HG03139 (cell line): ENCODE measurements around the gene CFAP65.

ENCODE experiments used
- ATAC-seq: cut with Tn5 transposase; IDR thresholded peaks from one replicate; pipeline ENCODE4 v1.9.1; 2021; ENCODE audit not compliant: unreplicated experiment

Gene CFAP65

DNA sequence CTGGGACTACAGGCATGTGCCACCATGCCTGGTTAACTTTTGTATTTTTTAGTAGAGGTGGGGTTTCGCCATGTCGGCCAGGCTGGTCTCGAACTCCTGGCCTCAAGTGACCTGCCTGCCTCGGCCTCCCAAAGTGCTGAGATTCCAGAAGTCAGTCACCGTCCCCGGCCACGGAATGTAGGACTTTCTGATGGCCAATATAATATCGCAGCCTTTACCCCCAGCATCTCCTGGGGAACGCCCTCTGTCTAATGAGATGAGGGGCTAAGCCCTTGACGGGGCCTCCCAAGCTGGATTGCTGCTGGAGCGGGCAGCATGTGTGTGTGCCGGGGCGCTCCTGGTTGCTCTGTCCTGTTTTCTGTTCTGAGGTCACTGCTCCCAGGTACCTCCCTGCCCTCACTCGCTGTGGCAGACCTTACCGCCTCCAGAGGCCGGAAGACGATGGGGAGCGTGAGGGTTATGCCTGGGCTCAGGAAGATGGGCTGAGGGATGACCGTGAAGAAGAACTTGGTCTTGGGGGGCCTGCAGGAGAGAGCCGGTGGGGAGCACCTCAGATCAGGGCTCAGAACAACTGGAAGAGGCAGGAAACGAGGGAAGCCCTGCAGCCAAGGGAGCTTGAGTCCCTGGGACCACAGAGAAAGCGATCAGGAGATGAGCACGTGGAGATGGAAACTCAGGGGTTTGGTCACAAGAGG is 9.1 kb downstream of the CFAP65 start:
- no peak for ATAC-seq

DNA sequence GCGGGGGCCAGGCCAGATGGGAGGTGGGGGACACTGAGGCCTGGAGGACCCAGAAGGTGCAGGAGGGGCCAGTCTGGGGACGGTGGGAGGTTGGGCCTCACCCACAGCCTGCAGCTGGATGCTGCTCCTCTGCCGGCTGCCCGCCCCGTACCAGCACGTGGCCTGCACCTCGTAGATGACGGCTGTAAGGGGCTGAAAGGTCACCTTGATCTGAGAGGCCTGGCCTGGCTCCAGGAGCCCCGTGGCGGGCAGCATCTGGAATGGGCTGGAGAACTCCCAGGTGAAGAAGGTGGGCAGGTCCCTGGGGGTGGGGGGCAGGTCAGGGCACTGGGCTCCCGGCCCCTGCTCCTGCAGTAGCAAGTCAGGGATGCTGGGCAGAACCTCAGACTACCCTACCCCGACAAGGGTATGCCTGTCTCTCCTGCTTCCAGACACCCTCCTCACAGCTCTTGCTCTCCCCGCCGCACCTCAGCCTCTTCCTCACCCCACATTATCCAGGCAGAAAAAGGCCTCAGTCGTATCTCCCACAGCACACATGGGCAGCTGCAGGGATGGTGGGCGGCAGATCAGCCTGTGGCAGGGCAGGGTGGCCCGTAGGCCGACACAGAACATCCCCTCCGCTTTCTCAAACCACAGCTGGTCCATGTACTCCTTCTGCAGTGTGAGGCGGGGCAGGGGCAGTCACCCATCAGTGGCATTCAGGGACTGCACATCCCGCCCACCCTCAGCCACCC is 10.1 kb downstream of the CFAP65 start:
- no peak for ATAC-seq

GRCh38 chr2:219030177-219030940 is 11.0 kb downstream of the CFAP65 start:
- no peak for ATAC-seq

DNA sequence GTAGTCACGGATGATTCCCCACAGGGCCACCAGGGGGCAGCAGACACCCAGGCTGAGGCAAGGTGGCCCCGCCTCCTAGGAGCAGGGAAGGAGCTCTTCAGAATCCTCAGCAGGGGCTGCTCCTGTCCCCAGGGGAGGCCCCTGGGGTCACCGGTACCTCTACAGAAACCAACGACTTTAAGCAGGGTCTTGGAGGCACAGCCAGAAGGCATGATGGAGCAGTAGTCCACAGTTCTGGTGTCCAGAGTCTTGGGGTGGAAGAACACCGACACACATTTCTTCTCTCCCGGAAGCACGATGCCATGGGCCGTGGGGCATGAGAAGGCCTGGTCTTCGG is 11.5 kb downstream of the CFAP65 start:
- ATAC-seq: no peak

DNA sequence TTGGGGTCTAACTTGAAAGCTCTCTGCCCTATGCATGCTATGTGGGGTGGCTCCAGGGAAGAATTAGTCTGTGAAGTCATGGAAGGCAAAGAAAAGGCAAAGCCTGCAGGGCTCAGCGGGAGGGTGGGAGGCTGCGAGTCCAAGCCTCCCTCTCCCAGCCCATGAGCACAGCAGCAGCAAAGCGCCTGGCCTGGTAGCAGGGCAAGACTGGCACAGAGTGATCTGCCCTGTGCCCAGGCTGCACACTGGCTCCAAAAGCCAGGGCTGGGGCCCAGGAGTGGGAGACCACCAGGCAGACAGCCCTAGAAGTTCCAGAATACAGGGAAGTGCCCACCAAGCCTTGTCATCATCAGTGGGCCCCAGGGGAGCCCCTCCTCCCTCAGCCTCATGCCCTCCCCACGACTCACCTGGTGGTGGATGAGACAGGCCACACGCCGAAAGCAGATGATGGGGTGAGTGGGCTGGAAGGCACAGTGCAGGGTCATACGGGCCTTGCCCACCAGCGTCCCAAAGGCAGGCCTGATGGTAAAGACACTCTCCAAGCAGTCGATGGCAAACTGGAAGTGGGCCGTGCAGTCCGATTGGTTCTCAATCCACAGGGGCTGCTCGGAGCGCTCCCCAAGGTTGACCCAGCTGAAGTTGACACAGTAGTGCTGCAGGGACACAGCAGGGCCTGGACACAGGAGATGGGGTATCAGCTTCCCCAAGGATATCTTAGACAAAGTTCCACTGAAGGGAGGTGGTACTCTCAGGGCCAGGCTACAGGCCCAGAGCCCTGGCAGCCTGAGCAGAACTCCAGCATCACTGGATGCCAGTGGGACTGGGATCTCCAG is 12.1 kb downstream of the CFAP65 start:
- no peak for ATAC-seq

DNA sequence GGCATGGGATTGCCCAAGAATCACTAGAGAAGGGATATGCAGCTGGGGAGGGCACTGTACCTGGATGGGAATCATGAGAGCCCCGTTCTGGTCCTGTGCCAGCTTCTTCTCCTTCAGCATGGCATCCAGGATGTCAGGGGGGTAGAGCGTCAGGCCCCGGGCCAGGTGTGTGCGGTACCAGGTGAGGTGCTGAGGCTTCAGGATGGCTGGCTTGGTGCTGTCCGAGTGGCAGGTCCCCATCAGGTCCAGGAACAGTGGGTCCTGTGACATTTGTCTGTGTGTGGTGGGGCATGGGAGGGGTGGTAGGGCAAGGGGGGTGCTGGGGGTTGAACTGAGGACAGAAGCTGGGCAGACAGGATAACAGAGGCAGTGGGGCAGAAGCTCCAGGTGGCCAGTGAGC is 13.2 kb downstream of the CFAP65 start:
- no peak for ATAC-seq

- ATAC-seq: no peak
Measured at GRCh38 chr2:219027511-219028055, 13.7 kb downstream of the CFAP65 start.

DNA sequence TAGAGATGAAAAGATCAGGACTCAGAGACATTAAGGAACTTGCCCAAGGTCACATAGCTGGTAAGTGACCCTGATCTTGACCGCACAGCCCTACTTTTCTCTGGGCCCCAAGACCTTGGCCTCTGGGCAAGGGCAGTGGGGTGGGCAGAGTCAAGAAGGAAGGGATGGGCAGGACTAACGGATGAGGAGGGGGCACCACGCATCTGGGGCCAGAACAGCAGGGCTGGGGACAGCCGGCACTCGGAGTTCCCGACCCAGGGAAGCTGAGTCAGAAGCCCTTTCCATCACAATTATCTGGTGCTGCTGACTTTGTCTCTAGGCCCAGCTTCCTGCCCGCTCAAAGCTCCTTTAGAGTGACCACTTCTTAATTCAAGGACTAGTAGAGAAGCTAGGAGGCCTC is 14.4 kb downstream of the CFAP65 start:
- ATAC-seq: no peak

GRCh38 chr2:219025637-219026585 is 15.4 kb downstream of the CFAP65 start:
- no peak for ATAC-seq

- no peak for ATAC-seq
Measured at GRCh38 chr2:219024059-219024458, 17.3 kb downstream of the CFAP65 start.

- ATAC-seq: no peak
Measured at GRCh38 chr2:219023045-219023605, 18.2 kb downstream of the CFAP65 start.

GRCh38 chr2:219022616-219023015 is 18.7 kb downstream of the CFAP65 start:
- no peak for ATAC-seq

DNA sequence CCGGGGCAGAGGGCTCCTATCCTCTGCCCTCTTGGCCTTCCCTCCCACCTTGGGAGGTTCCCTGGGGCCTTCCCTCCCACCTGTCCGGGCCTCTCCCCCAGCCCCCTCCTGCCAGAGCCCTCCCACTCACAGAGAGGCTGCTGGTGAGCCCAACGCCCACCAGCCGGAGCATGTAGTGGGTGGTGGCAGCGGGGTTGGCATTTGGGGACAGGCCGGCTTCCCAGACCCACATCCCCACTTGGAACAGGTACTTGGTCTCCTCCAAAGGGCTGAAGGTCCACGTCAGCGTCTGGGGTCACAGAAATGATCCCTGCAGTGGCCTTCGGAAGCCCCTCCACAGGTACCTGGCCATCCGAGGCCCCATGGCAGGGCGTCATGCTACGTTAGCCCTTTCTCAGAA is 19.3 kb downstream of the CFAP65 start:
- no peak for ATAC-seq

DNA sequence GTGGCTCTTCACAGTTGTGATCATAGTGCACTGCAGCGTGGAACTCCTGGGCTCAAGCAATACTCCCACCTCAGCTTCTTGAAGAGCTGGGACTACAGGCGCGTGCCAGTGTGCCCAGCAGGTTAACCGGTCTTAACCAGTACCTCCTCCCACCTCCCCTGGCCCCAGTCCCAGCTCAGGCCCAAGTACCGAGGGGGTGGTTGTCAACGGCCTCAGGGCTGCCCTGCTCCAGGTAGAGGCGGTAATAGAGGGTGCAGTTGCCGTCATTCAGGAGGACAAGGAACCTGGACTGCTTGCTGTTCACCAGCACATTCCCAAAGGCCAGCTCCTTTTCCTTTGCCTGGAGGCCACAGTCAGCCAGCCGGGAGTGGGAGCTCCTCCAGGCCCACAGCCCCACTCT is 19.7 kb downstream of the CFAP65 start:
- no peak for ATAC-seq

DNA sequence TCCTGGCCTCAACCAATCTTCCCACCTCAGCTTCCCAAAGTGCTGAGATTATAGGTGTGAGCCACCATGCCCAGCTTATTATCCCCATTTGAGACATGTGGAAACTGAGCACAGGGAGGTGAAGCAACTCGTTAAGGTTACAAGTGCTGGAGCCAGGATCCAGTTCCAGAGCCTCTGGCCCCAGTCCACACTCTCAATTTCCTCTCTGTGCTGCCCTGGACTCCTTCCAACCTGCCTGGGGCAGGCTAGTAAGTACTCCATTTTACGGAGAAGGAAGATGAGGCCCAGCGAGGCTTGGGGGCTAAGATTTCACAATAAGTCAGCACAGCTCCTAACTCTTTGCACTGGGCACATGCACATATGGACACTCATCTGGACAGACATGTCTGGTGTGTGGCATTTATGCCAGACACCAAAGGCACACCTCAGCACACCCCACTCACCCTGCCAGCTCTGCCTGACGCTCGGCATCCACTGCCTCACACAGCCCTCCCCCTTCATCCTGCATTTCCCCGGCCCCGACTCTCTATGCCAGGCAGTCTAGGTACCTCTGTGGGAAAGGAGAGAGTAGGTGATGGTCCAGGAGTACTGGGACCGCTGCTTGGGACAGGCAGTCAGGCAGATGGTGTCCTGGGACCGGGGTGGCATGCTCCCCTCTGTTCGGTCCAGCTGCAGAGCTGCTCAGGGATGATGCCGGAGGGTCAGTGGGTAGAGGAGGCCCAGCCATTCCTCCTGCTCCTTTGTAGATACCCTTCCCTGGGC is 20.5 kb downstream of the CFAP65 start:
- no peak for ATAC-seq

- ATAC-seq: no peak
Measured at GRCh38 chr2:219019436-219019835, 21.9 kb downstream of the CFAP65 start.

- ATAC-seq: no peak
Measured at GRCh38 chr2:219018726-219019125, 22.6 kb downstream of the CFAP65 start.

DNA sequence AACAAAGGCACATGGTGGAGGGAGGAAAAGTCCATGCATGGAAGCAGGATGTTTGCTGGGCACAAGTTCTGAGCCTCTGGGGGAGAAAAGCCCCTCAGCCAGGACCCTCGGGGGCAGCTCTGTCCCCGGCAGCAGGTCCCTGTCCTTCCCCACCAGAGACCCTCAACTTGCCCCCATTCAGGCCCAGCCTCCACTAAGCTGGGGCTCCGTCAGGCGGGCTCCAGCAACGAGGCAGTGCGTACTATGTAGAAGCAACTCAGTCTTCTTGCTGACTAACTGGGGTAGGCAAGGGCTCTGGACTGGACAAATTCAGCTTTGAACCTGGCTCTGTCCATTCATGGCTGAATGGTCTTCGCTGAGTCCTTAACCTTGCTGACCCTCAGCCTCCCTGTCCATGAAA is 23.0 kb downstream of the CFAP65 start:
- no peak for ATAC-seq
